Cardiac fibroblast (primary cell): ENCODE measurements around the gene TRMU.

Experiments
- DNase-seq, 2 donors: peaks; one replicate each; pipeline versions ENCODE4 v3.0.0 to v3.0.0-alpha.2; 2010; ENCODE audit warnings: low read depth in 2 of 2
- H3K4me3 ChIP-seq, 2 donors: replicated peaks in 1 of 2; 1 replicate in 1 of 2; 2 replicates in 1 of 2; pipeline ENCODE4 v1.5.1; 2011; ENCODE audit warnings: low read depth in 2 of 2, low read length in 2 of 2, mild to moderate bottlenecking in 2 of 2, moderate library complexity in 1 of 2
- TF ChIP-seq, protein P1 (sequence below): IDR thresholded peaks from one replicate; pipeline ENCODE4 v1.5.1; 2011; ENCODE audit warnings: low read depth, mild to moderate bottlenecking, low read length, inconsistent platforms

TRMU gene, protein sequence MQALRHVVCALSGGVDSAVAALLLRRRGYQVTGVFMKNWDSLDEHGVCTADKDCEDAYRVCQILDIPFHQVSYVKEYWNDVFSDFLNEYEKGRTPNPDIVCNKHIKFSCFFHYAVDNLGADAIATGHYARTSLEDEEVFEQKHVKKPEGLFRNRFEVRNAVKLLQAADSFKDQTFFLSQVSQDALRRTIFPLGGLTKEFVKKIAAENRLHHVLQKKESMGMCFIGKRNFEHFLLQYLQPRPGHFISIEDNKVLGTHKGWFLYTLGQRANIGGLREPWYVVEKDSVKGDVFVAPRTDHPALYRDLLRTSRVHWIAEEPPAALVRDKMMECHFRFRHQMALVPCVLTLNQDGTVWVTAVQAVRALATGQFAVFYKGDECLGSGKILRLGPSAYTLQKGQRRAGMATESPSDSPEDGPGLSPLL

DNA sequence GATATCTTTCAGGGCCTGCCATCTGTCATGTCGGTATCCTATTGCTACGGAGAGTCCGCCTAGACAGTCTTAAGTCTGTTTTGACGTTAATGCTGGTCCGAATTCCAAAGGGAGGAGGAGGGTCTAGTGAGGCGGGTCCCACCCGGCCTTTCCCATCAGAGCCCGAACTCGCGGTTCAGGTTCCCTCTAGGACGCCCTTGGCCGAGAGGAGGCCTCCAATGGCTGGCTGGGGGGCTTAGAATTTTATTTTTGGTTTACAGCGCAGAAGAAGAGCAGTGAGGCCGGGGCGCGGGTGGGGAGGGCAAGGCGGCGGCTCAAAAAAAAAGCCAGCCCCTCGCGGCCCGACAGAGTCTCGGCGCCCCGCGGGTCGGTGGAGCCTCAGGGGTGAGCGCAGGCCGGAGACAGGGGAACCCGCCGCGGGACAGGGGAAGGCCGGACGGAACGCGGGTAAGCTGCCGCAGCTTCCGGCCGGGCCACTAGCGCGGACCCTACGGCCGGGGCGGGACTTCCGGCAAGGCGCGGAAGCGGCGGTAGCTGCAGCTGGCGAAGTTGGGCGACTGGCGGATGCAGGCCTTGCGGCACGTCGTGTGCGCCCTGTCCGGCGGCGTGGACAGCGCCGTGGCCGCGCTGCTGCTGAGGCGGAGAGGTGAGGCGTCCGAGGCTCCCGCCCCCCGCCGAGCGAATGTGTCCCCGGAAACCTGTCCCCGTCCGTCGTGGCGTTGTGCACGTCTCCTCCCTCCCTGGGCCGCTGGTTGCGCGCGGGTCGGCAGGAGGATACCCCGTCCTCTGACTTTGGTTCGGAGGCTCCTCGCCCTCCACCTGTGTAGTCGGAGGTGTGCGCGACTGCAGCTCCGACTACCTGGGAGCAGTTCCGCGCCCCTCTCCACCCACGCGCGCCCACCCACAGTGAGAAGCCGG is at the start of gene TRMU:
TSS of gene TRMU (plus strand) at position 514 of the 918 bp plus-strand sequence. CDS start at position 565, 51 bp downstream.
- H3K4me3 ChIP-seq: peak within 1 kb of the TSS; percentile 81 to 96
- TF ChIP-seq, protein P1, sequence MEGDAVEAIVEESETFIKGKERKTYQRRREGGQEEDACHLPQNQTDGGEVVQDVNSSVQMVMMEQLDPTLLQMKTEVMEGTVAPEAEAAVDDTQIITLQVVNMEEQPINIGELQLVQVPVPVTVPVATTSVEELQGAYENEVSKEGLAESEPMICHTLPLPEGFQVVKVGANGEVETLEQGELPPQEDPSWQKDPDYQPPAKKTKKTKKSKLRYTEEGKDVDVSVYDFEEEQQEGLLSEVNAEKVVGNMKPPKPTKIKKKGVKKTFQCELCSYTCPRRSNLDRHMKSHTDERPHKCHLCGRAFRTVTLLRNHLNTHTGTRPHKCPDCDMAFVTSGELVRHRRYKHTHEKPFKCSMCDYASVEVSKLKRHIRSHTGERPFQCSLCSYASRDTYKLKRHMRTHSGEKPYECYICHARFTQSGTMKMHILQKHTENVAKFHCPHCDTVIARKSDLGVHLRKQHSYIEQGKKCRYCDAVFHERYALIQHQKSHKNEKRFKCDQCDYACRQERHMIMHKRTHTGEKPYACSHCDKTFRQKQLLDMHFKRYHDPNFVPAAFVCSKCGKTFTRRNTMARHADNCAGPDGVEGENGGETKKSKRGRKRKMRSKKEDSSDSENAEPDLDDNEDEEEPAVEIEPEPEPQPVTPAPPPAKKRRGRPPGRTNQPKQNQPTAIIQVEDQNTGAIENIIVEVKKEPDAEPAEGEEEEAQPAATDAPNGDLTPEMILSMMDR: no peak
- DNase-seq: peak; percentile 87 to 91

DNA sequence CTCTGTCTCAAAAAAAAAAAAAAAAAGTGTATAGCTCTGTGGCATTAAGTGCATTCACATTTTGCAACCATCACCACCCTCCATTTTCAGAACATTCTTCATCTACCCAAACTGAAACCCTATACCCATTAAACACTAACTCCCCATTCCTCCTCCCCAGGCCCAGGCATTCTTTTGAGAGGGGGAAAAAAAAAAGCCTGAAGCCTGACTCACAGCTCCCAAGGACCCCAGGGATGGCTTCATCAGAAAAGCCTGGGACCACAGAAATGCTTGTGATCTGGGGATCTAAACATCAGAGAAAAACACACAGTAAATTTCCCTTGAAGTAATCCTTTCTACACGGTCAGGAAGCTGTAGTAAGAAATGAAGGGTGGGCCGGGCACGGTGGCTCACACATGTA is 49.5 kb upstream of the TRMU start:
- TF ChIP-seq, protein P1: no peak
- no peak for DNase-seq
- H3K4me3 ChIP-seq: no peak overlapping the region

DNA sequence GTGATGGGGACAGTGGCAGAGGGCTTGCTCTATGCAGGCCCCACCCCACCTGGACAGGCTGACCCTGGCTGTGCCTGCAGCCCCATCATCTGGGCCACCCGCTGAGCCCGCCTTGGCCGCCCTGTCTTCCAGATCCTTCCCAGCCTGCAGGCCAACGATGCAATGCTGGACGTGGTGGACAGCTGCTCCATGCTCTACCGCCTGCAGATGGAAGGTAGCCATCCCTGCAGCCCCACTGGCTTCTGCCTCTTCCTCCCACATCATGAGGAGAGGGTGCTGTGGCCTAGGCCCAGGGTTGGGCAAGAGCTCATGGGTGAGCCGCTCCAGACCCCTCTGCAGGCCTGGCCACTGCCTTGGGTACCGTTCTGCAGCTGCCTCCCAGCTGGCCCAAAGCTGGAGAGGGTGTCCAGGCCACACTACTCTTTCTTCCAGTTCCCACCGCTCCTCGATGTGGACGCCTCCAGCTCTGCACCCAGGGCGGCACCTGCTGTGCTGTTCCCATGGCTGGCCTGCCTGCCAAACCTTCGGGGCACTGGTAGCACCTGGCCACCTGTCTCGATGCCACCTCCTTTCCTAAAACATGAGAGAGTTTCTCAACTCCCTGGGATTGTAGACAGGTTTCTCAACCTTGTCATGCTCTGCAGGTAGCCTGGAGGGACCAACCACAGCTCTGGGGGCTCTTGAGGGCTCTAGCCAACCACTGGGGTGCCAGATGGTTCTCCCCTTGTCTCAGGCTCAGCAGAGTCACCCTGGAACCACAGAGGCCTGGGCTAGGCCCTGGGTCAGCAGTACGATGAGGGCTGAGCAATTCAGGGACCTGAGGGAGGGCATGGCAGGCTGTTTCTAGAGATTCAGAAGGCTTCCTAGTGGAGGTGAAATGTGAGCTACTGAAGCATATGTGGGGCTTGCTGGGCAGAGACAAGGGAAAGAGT is 48.3 kb upstream of the TRMU start:
- no peak overlapping the region for H3K4me3 ChIP-seq
- DNase-seq: no peak
- TF ChIP-seq, protein P1: no peak

DNA sequence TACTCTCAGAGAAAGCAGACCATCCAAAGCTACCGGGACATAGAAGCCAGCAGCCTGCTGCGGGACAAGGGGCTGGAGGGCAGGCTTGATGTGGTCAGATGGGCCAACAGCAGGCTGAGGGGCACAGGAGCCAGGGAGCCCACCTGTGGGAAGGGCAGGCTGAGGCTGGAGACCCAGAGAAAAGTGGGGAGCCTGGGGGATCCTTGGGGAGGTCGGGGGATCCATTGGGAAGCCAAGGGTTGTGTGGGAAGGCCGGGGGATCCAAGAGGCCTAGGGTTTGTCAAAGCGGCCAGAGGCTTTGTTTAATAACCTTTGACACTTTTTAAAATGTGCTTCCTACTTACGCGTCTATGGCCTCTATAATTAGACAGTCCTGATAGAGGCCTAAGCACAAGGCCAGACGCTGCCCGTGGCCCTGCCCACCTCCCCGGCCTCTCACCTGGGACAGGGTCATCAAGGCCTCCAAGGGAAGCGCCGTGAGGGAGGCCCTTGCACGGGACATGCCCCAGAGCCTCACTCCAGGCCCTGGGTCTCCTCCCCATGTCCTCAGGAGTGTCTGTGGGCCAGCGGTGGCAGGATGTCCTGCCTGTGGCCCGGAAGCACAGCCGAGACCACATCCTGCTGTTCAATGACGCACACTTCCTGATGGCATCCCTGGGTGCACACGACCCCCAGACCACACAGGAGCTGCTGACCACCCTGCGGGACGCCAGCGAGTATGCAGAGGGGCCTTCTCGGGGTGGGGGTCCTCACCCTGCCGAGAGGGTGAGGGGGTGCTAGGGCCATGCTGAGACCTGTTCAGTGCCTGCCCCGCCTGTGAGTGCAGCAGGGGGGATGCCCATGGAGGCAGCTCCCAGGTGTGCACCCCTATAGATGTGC is 47.4 kb upstream of the TRMU start:
- H3K4me3 ChIP-seq: no peak overlapping the region
- TF ChIP-seq, protein P1: no peak
- no peak for DNase-seq

DNA sequence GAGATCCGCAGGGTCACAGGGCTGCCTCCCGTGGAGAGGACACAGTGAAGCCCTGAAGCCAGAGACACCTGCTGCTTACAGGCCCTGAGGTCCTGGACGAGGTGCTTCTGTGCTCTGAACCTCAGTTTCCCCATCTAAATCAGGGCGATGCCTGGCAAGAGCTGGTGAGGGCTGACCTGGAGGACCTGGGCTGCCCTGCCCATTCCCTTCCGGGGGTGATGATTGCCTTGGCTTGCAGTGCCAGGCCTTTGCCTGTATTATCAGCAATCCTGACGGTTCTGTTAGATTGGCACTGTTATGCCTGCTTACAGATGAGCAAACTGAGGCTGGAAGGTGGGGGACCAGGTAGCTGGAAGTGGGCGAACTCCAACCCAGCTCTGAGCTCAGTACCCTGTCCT is 46.7 kb upstream of the TRMU start:
- H3K4me3 ChIP-seq: no peak overlapping the region
- DNase-seq: no peak
- TF ChIP-seq, protein P1: no peak
